HL-60 (cell line): ENCODE data around the gene CRELD1.
A peak's percentile ranks its signal among the peaks of the same experiment; 100 is the strongest.

Source experiments
- DNase-seq, 2 experiments: peaks; one replicate each; pipeline ENCODE4 v3.0.0-alpha.2; 2010 to 2020; ENCODE audit warnings: low read depth in 1 of 2, low spot score in 1 of 2
- H3K27ac ChIP-seq: fragments of 250-450 bp; sonication (Bioruptor Pico); replicated peaks from 2 replicates; pipeline ENCODE4 v1.5.1; 2020; ENCODE audit warnings: mild to moderate bottlenecking, moderate library complexity
- H3K27me3 ChIP-seq: fragments of 250-450 bp; sonication (Bioruptor Pico); 2 replicates; pipeline ENCODE4 v1.5.1; 2021; ENCODE audit warnings: mild to moderate bottlenecking, moderate library complexity; ENCODE audit not compliant: insufficient read depth, poor library complexity, severe bottlenecking
- H3K4me3 ChIP-seq: replicated peaks from 2 replicates; pipeline ENCODE4 v1.5.1; 2011; ENCODE audit warnings: mild to moderate bottlenecking, control low read depth, low read length; ENCODE audit not compliant: insufficient read depth
- GABPA ChIP-seq: IDR thresholded peaks from 2 replicates; pipeline ENCODE4 v1.6.1; 2012; ENCODE audit warnings: low read depth
- POLR2AphosphoS5 ChIP-seq: IDR thresholded peaks from 2 replicates; pipeline ENCODE4 v1.6.1; 2012; ENCODE audit warnings: low read depth
- SPI1 ChIP-seq: IDR thresholded peaks from 2 replicates; pipeline ENCODE4 v1.6.1; 2012; ENCODE audit warnings: low read depth, mild to moderate bottlenecking, borderline replicate concordance
- TF ChIP-seq, protein P1 (sequence below): IDR thresholded peaks from one replicate; pipeline ENCODE4 v1.5.1; 2011; ENCODE audit warnings: low read length, control low read depth, inconsistent platforms; ENCODE audit not compliant: insufficient read depth
- TF ChIP-seq, protein P2 (sequence below): IDR thresholded peaks from 2 replicates; pipeline ENCODE4 v1.6.1; 2012; ENCODE audit warnings: low read depth; ENCODE audit not compliant: insufficient replicate concordance

The CRELD1 gene

DNA sequence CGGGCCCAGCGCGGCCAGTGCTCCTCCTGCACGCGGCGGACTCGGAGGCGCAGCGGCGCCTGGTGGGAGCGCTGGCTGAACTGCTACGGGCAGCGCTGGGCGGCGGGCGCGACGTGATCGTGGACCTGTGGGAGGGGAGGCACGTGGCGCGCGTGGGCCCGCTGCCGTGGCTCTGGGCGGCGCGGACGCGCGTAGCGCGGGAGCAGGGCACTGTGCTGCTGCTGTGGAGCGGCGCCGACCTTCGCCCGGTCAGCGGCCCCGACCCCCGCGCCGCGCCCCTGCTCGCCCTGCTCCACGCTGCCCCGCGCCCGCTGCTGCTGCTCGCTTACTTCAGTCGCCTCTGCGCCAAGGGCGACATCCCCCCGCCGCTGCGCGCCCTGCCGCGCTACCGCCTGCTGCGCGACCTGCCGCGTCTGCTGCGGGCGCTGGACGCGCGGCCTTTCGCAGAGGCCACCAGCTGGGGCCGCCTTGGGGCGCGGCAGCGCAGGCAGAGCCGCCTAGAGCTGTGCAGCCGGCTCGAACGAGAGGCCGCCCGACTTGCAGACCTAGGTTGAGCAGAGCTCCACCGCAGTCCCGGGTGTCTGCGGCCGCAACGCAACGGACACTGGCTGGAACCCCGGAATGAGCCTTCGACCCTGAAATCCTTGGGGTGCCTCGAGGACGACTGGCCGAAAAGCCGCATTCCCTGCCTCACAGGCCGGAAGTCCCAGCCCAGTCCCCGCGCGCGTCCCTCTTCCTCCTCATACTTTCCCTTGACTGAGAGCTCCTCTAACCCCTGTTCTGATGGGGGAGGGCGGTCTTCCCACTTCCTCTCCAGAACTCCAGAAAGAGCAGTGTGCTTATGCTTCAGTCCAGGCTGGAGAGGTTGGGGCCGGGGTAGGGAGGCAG, 18.1 kb upstream of the CRELD1 start:
- peak overlapping the region; percentile 21 for H3K27ac ChIP-seq

GRCh38 chr3:9916346-9916733, 17.3 kb upstream of the CRELD1 start:
- no peak overlapping the region for H3K27ac ChIP-seq
- TF ChIP-seq POLR2AphosphoS5 (no peak), GABPA (no peak), SPI1 (no peak)
- TF ChIP-seq, protein P1, sequence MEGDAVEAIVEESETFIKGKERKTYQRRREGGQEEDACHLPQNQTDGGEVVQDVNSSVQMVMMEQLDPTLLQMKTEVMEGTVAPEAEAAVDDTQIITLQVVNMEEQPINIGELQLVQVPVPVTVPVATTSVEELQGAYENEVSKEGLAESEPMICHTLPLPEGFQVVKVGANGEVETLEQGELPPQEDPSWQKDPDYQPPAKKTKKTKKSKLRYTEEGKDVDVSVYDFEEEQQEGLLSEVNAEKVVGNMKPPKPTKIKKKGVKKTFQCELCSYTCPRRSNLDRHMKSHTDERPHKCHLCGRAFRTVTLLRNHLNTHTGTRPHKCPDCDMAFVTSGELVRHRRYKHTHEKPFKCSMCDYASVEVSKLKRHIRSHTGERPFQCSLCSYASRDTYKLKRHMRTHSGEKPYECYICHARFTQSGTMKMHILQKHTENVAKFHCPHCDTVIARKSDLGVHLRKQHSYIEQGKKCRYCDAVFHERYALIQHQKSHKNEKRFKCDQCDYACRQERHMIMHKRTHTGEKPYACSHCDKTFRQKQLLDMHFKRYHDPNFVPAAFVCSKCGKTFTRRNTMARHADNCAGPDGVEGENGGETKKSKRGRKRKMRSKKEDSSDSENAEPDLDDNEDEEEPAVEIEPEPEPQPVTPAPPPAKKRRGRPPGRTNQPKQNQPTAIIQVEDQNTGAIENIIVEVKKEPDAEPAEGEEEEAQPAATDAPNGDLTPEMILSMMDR = no peak
- TF ChIP-seq, protein P2, sequence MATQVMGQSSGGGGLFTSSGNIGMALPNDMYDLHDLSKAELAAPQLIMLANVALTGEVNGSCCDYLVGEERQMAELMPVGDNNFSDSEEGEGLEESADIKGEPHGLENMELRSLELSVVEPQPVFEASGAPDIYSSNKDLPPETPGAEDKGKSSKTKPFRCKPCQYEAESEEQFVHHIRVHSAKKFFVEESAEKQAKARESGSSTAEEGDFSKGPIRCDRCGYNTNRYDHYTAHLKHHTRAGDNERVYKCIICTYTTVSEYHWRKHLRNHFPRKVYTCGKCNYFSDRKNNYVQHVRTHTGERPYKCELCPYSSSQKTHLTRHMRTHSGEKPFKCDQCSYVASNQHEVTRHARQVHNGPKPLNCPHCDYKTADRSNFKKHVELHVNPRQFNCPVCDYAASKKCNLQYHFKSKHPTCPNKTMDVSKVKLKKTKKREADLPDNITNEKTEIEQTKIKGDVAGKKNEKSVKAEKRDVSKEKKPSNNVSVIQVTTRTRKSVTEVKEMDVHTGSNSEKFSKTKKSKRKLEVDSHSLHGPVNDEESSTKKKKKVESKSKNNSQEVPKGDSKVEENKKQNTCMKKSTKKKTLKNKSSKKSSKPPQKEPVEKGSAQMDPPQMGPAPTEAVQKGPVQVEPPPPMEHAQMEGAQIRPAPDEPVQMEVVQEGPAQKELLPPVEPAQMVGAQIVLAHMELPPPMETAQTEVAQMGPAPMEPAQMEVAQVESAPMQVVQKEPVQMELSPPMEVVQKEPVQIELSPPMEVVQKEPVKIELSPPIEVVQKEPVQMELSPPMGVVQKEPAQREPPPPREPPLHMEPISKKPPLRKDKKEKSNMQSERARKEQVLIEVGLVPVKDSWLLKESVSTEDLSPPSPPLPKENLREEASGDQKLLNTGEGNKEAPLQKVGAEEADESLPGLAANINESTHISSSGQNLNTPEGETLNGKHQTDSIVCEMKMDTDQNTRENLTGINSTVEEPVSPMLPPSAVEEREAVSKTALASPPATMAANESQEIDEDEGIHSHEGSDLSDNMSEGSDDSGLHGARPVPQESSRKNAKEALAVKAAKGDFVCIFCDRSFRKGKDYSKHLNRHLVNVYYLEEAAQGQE = no peak
- no peak overlapping the region for H3K4me3 ChIP-seq
- no peak for DNase-seq
- no peaks in the 10 kb centered on the region for H3K27me3 ChIP-seq

More for the DNA sequence above, 18.1 kb upstream of the CRELD1 start:
- TF ChIP-seq SPI1 = peak; percentile 61; the same call in 1 of the 2 replicates
- TF ChIP-seq, protein P1 = no peak
- peak; percentile 64 for TF ChIP-seq POLR2AphosphoS5
- DNase-seq = peak; percentile 47 to 84
- Histone ChIP-seq H3K4me3 (peak overlapping the region; percentile 38), H3K27me3 (no peaks in the 10 kb centered on the region)

DNA sequence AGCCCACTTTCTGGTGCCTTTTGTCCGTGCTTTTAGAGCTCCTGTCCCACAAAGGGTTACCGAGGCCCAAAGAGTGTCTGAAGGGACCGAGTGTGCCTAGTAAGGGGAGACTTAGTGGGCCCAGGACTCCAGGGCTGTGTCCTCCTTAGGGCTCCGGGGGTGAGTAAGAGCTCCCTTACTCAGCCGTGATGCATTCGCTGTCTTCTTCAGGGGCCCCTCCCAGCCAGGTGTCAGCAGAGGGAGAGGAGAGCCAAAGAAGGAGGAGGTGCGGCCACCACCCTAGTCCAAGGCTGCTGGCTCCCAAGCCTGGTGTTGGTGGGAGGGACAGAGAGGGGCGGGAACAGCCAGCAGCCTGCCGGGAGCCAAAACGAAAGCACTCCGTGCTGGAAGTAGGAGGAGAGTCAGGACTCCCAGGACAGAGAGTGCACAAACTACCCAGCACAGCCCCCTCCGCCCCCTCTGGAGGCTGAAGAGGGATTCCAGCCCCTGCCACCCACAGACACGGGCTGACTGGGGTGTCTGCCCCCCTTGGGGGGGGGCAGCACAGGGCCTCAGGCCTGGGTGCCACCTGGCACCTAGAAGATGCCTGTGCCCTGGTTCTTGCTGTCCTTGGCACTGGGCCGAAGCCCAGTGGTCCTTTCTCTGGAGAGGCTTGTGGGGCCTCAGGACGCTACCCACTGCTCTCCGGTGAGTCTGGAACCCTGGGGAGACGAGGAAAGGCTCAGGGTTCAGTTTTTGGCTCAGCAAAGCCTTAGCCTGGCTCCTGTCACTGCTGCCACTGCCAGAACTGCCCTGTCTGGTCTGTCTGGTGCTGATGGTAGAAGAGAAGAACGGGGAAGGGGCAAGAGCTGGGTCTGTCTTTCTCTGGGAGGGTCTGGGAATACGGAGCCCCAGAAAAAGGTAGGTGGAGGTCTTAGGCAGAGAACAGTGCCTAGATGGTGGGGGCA, 16.6 kb upstream of the CRELD1 start, which contains the start of gene IL17RC:
IL17RC (plus strand) TSS at position 365 of the 947 bp plus-strand sequence; CDS start at position 583, 218 bp downstream.
- Histone ChIP-seq H3K27ac (no peak within 1 kb of the TSS), H3K27me3 (no peaks in the 10 kb centered on the region), H3K4me3 (peak within 1 kb of the TSS; percentile 38; the same call in 1 of the 2 replicates)
- no peak for DNase-seq
- TF ChIP-seq SPI1 = no peak
- TF ChIP-seq POLR2AphosphoS5 = no peak

- Histone ChIP-seq H3K27me3 (no peaks in the 10 kb centered on the region), H3K4me3 (no peak overlapping the region), H3K27ac (no peak overlapping the region)
- TF ChIP-seq, protein P2 = no peak
- no peak for DNase-seq
Measured at GRCh38 chr3:9917820-9918219, 15.8 kb upstream of the CRELD1 start.
